ENCODE measurements around the gene STX16.

The STX16 gene

GRCh38 chr20:58677808-58678207 lies 26.7 kb downstream of the STX16 start:
- no peak for DNase-seq (ENCODE audit: low read depth)

GRCh38 chr20:58678806-58679205 lies 27.7 kb downstream of the STX16 start:
- no peak for DNase-seq (ENCODE audit: low read depth)

GRCh38 chr20:58682656-58683531 lies 31.8 kb downstream of the STX16 start:
- DNase-seq (ENCODE audit: low read depth) = no peak

GRCh38 chr20:58684291-58684690 lies 33.2 kb downstream of the STX16 start:
- DNase-seq (ENCODE audit: low read depth) = no peak

GRCh38 chr20:58685988-58686387 lies 34.9 kb downstream of the STX16 start:
- DNase-seq (ENCODE audit: low read depth) = no peak

GRCh38 chr20:58688414-58688813 lies 37.3 kb downstream of the STX16 start:
- no peak for DNase-seq (ENCODE audit: low read depth)

- no peak for DNase-seq (ENCODE audit: low read depth)
These were observed 37.8 kb downstream of the STX16 start for GRCh38 chr20:58688840-58689239.

- DNase-seq (ENCODE audit: low read depth) = no peak
These were observed 39.5 kb downstream of the STX16 start for GRCh38 chr20:58690396-58691135.

- no peak for DNase-seq (ENCODE audit: low read depth)
These were observed 40.9 kb downstream of the STX16 start for GRCh38 chr20:58691773-58692578.

GRCh38 chr20:58692579-58693225 lies 41.6 kb downstream of the STX16 start, which contains the start of gene NPEPL1:
TSS of gene NPEPL1 (plus strand) at chr20:58692800. CDS start at chr20:58692901, 101 bp downstream.
- peak; percentile 50 for DNase-seq (ENCODE audit: low read depth)

- no peak for DNase-seq (ENCODE audit: low read depth)
These were observed 42.3 kb downstream of the STX16 start for GRCh38 chr20:58693226-58694006.

- no peak for DNase-seq (ENCODE audit: low read depth)
These were observed 43.4 kb downstream of the STX16 start for GRCh38 chr20:58694241-58695083.

- no peak for DNase-seq (ENCODE audit: low read depth)
These were observed 44.1 kb downstream of the STX16 start for GRCh38 chr20:58695084-58695722.

GRCh38 chr20:58695895-58696375 lies 44.9 kb downstream of the STX16 start:
- no peak for DNase-seq (ENCODE audit: low read depth)

- DNase-seq (ENCODE audit: low read depth) = no peak
These were observed 45.4 kb downstream of the STX16 start for GRCh38 chr20:58696411-58696961.

- no peak for DNase-seq (ENCODE audit: low read depth)
These were observed 46.3 kb downstream of the STX16 start for GRCh38 chr20:58697201-58697866.

GRCh38 chr20:58697867-58698703 lies 47.0 kb downstream of the STX16 start:
- no peak for DNase-seq (ENCODE audit: low read depth)

Data from stimulated activated CD8-positive, alpha-beta memory T cell treated with anti-CD3 and anti-CD28 coated beads, Interleukin-4, amount 100 ng/mL, for 24 hours (primary cell).